ENCODE data around the gene TGIF2. TPM values are rescaled to one million over a fixed set of nuclear protein-coding genes. Genes with fewer than 3 reads are reported as not detected.
A peak's percentile ranks its signal among the peaks of the same experiment; 100 is the strongest.

TGIF2 gene
- total and polyA plus RNA-seq, 2 of the 13 experiments (the other 11 are each of a cell fraction or from before 2014, with no cell fraction given), result 41.3 to 53.9 TPM

- TF ChIP-seq, protein P1, sequence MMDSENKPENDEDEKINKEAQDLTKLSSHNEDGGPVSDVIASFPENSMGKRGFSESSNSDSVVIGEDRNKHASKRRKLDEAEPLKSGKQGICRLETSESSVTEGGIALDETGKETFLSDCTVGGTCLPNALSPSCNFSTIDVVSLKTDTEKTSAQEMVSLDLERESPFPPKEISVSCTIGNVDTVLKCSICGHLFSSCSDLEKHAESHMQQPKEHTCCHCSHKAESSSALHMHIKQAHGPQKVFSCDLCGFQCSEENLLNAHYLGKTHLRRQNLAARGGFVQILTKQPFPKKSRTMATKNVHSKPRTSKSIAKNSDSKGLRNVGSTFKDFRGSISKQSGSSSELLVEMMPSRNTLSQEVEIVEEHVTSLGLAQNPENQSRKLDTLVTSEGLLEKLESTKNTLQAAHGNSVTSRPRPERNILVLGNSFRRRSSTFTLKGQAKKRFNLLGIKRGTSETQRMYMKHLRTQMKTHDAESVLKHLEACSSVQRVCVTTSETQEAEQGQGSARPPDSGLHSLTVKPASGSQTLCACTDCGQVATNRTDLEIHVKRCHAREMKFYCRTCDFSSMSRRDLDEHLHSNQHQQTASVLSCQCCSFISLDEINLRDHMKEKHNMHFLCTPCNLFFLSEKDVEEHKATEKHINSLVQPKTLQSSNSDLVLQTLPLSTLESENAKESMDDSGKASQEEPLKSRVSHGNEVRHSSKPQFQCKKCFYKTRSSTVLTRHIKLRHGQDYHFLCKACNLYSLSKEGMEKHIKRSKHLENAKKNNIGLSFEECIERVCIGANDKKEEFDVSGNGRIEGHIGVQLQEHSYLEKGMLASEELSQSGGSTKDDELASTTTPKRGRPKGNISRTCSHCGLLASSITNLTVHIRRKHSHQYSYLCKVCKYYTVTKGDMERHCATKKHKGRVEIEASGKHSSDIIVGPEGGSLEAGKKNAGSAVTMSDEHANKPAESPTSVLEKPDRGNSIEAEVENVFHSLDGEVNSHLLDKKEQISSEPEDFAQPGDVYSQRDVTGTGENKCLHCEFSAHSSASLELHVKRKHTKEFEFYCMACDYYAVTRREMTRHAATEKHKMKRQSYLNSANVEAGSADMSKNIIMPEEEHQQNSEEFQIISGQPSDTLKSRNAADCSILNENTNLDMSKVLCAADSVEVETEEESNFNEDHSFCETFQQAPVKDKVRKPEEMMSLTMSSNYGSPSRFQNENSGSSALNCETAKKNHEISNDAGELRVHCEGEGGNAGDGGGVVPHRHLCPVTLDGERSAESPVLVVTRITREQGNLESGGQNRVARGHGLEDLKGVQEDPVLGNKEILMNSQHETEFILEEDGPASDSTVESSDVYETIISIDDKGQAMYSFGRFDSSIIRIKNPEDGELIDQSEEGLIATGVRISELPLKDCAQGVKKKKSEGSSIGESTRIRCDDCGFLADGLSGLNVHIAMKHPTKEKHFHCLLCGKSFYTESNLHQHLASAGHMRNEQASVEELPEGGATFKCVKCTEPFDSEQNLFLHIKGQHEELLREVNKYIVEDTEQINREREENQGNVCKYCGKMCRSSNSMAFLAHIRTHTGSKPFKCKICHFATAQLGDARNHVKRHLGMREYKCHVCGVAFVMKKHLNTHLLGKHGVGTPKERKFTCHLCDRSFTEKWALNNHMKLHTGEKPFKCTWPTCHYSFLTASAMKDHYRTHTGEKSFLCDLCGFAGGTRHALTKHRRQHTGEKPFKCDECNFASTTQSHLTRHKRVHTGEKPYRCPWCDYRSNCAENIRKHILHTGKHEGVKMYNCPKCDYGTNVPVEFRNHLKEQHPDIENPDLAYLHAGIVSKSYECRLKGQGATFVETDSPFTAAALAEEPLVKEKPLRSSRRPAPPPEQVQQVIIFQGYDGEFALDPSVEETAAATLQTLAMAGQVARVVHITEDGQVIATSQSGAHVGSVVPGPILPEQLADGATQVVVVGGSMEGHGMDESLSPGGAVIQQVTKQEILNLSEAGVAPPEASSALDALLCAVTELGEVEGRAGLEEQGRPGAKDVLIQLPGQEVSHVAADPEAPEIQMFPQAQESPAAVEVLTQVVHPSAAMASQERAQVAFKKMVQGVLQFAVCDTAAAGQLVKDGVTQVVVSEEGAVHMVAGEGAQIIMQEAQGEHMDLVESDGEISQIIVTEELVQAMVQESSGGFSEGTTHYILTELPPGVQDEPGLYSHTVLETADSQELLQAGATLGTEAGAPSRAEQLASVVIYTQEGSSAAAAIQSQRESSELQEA (CRISPR knock-in tag; IDR thresholded peaks at IDR 0.05; ENCODE audit: not compliant biosample characterization), result peak; percentile 92
- TF ChIP-seq HNRNPUL1 (IDR thresholded peaks at IDR 0.05; ENCODE audit: low read depth, low read length), result peak; percentile 66; the same call in 1 of the 2 replicates
- TF ChIP-seq, protein P2, sequence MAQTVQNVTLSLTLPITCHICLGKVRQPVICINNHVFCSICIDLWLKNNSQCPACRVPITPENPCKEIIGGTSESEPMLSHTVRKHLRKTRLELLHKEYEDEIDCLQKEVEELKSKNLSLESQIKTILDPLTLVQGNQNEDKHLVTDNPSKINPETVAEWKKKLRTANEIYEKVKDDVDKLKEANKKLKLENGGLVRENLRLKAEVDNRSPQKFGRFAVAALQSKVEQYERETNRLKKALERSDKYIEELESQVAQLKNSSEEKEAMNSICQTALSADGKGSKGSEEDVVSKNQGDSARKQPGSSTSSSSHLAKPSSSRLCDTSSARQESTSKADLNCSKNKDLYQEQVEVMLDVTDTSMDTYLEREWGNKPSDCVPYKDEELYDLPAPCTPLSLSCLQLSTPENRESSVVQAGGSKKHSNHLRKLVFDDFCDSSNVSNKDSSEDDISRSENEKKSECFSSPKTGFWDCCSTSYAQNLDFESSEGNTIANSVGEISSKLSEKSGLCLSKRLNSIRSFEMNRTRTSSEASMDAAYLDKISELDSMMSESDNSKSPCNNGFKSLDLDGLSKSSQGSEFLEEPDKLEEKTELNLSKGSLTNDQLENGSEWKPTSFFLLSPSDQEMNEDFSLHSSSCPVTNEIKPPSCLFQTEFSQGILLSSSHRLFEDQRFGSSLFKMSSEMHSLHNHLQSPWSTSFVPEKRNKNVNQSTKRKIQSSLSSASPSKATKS (CRISPR knock-in tag; IDR thresholded peaks at IDR 0.05), result no peak
- TF ChIP-seq U2AF1 (optimal IDR thresholded peaks at IDR 0.05; ENCODE audit: low read depth, low read length), result peak; percentile 92
- TF ChIP-seq, protein P3, sequence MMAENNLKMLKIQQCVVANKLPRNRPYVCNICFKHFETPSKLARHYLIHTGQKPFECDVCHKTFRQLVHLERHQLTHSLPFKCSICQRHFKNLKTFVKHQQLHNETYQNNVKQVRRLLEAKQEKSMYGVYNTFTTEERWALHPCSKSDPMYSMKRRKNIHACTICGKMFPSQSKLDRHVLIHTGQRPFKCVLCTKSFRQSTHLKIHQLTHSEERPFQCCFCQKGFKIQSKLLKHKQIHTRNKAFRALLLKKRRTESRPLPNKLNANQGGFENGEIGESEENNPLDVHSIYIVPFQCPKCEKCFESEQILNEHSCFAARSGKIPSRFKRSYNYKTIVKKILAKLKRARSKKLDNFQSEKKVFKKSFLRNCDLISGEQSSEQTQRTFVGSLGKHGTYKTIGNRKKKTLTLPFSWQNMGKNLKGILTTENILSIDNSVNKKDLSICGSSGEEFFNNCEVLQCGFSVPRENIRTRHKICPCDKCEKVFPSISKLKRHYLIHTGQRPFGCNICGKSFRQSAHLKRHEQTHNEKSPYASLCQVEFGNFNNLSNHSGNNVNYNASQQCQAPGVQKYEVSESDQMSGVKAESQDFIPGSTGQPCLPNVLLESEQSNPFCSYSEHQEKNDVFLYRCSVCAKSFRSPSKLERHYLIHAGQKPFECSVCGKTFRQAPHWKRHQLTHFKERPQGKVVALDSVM (CRISPR knock-in tag; IDR thresholded peaks at IDR 0.05), result peak; percentile 81; the same call in 1 of the 2 replicates
- TF ChIP-seq MXD4 (CRISPR knock-in tag; IDR thresholded peaks at IDR 0.05), result peak; percentile 98
- TF ChIP-seq, protein P4, sequence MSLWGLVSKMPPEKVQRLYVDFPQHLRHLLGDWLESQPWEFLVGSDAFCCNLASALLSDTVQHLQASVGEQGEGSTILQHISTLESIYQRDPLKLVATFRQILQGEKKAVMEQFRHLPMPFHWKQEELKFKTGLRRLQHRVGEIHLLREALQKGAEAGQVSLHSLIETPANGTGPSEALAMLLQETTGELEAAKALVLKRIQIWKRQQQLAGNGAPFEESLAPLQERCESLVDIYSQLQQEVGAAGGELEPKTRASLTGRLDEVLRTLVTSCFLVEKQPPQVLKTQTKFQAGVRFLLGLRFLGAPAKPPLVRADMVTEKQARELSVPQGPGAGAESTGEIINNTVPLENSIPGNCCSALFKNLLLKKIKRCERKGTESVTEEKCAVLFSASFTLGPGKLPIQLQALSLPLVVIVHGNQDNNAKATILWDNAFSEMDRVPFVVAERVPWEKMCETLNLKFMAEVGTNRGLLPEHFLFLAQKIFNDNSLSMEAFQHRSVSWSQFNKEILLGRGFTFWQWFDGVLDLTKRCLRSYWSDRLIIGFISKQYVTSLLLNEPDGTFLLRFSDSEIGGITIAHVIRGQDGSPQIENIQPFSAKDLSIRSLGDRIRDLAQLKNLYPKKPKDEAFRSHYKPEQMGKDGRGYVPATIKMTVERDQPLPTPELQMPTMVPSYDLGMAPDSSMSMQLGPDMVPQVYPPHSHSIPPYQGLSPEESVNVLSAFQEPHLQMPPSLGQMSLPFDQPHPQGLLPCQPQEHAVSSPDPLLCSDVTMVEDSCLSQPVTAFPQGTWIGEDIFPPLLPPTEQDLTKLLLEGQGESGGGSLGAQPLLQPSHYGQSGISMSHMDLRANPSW (CRISPR knock-in tag; IDR thresholded peaks at IDR 0.05; ENCODE audit: borderline replicate concordance), result peak; percentile 99
- TF ChIP-seq RFX3 (CRISPR knock-in tag; IDR thresholded peaks at IDR 0.05), result no peak
- peak; percentile 89 for TF ChIP-seq ZNF335 (CRISPR knock-in tag; IDR thresholded peaks at IDR 0.05)
- no peak for TF ChIP-seq SOX13 (IDR thresholded peaks at IDR 0.05)
- TF ChIP-seq SOX13 (CRISPR knock-in tag; conservative IDR thresholded peaks at IDR 0.05 in 1 of 2, IDR thresholded peaks at IDR 0.05 in 1 of 2), result peak in 1 of 2 experiments; percentile 71; a peak in 2 of 4 replicates
Observed at GRCh38 chr20:36605399-36606157, 32.2 kb downstream of the TGIF2 start, which contains the start of gene RAB5IF (continued).
